ENCODE results near the gene SMIM7. TPM values are rescaled to one million over a fixed set of nuclear protein-coding genes. Genes with fewer than 3 reads are reported as not detected.

The SMIM7 gene
- total RNA-seq, 1 experiment from 2014 or later: 74.4 TPM

GRCh38 chr19:16603090-16603489 is 56.9 kb downstream of the SMIM7 start:
- TF ChIP-seq CTCF (IDR thresholded peaks at IDR 0.05; ENCODE audit: insufficient read depth in 1 of 2, low read depth in 1 of 2, low read length in 1 of 2, severe bottlenecking in 1 of 2, unreplicated experiment in 1 of 2): no peak
- Histone ChIP-seq H3K36me3 (ENCODE audit: control insufficient read depth, insufficient read depth, low read length) (peaks cover 3% of the 10 kb centered on the region; the same call in 1 of the 2 replicates), H3K27me3 (replicated peaks; ENCODE audit: control insufficient read depth, insufficient read depth, low read length) (no peaks in the 10 kb centered on the region), H3K4me3 (ENCODE audit: low read depth, low read length) (no peak overlapping the region), H3K9me3 (no peaks in the 10 kb centered on the region), H3K4me1 (no peaks in the 10 kb centered on the region)
- ChIA-PET POLR2A (no interaction called here), CTCF (no interaction called here)
- no TSS peak for BruUV-seq (replicated peaks)
- no peaks in the 10 kb centered on the region for H3K36me3 Mint-ChIP-seq (ENCODE audit: insufficient read depth, unreplicated experiment)
- H3K27ac Mint-ChIP-seq (ENCODE audit: unreplicated experiment): no peak overlapping the region
- DNase-seq: no peak
- H3K27me3 Mint-ChIP-seq (ENCODE audit: insufficient read depth, unreplicated experiment): no peaks in the 10 kb centered on the region
- no peaks in the 10 kb centered on the region for H3K4me1 Mint-ChIP-seq (ENCODE audit: low read depth, unreplicated experiment)
- intact Hi-C loops (cut with micrococcal nuclease; ENCODE audit: unreplicated experiment): no loop called here
- H3K4me3 Mint-ChIP-seq (ENCODE audit: unreplicated experiment): no peak overlapping the region
- H3K9me3 Mint-ChIP-seq (ENCODE audit: unreplicated experiment): no peaks in the 10 kb centered on the region

- Histone ChIP-seq H3K9me3 (no peaks in the 10 kb centered on the region), H3K4me3 (ENCODE audit: low read depth, low read length) (no peak overlapping the region), H3K27me3 (replicated peaks; ENCODE audit: control insufficient read depth, insufficient read depth, low read length) (no peaks in the 10 kb centered on the region), H3K4me1 (no peaks in the 10 kb centered on the region), H3K36me3 (ENCODE audit: control insufficient read depth, insufficient read depth, low read length) (no peaks in the 10 kb centered on the region; the same call in 1 of the 2 replicates)
- no peak for DNase-seq
- BruUV-seq (replicated peaks): no TSS peak
- ChIA-PET POLR2A (no interaction called here), CTCF (no interaction called here)
- intact Hi-C loops (cut with micrococcal nuclease; ENCODE audit: unreplicated experiment): no loop called here
- Mint-ChIP-seq H3K4me1 (ENCODE audit: low read depth, unreplicated experiment) (no peaks in the 10 kb centered on the region), H3K36me3 (ENCODE audit: insufficient read depth, unreplicated experiment) (no peaks in the 10 kb centered on the region), H3K27ac (ENCODE audit: unreplicated experiment) (no peak overlapping the region), H3K9me3 (ENCODE audit: unreplicated experiment) (no peaks in the 10 kb centered on the region), H3K27me3 (ENCODE audit: insufficient read depth, unreplicated experiment) (no peaks in the 10 kb centered on the region), H3K4me3 (ENCODE audit: unreplicated experiment) (no peak overlapping the region)
- no peak for TF ChIP-seq CTCF (IDR thresholded peaks at IDR 0.05; ENCODE audit: insufficient read depth in 1 of 2, low read depth in 1 of 2, low read length in 1 of 2, severe bottlenecking in 1 of 2, unreplicated experiment in 1 of 2)
Observed at GRCh38 chr19:16601378-16602052, 58.4 kb downstream of the SMIM7 start.

- POLR2A ChIA-PET: no interaction called here
- no peaks in the 10 kb centered on the region for H3K27me3 ChIP-seq (replicated peaks; ENCODE audit: control insufficient read depth, insufficient read depth, low read length)
- H3K4me1 Mint-ChIP-seq (ENCODE audit: low read depth, unreplicated experiment): no peaks in the 10 kb centered on the region
- H3K27me3 Mint-ChIP-seq (ENCODE audit: insufficient read depth, unreplicated experiment): no peaks in the 10 kb centered on the region
- H3K36me3 Mint-ChIP-seq (ENCODE audit: insufficient read depth, unreplicated experiment): no peaks in the 10 kb centered on the region
- TF ChIP-seq CTCF (IDR thresholded peaks at IDR 0.05; ENCODE audit: insufficient read depth in 1 of 2, low read depth in 1 of 2, low read length in 1 of 2, severe bottlenecking in 1 of 2, unreplicated experiment in 1 of 2): no peak
- H3K9me3 ChIP-seq: no peaks in the 10 kb centered on the region
- CTCF ChIA-PET: no interaction called here
- H3K36me3 ChIP-seq (ENCODE audit: control insufficient read depth, insufficient read depth, low read length): no peaks in the 10 kb centered on the region
- no peak overlapping the region for H3K4me3 ChIP-seq (ENCODE audit: low read depth, low read length)
- no peaks in the 10 kb centered on the region for H3K4me1 ChIP-seq
- H3K9me3 Mint-ChIP-seq (ENCODE audit: unreplicated experiment): no peaks in the 10 kb centered on the region
- no peak overlapping the region for H3K27ac Mint-ChIP-seq (ENCODE audit: unreplicated experiment)
- intact Hi-C loops (cut with micrococcal nuclease; ENCODE audit: unreplicated experiment): no loop called here
- BruUV-seq (replicated peaks): no TSS peak
- no peak overlapping the region for H3K4me3 Mint-ChIP-seq (ENCODE audit: unreplicated experiment)
- no peak for DNase-seq
Observed at GRCh38 chr19:16600824-16601223, 59.1 kb downstream of the SMIM7 start.
